Superior temporal gyrus (tissue), 1 donor: ENCODE measurements around the gene TRIM50.
"Not testable (repeated sequence)": the region's sequence is repeated elsewhere in the genome, so short reads cannot be mapped to it uniquely, and the experiment has no call there.

Experiments
- DNase-seq: peaks from one replicate; pipeline ENCODE4 v3.0.0-alpha.2; 2016; ENCODE audit errors: extremely low spot score

Gene TRIM50

GRCh38 chr7:73327922-73328321, at the start of gene TRIM50, which contains the start of gene FKBP6:
TSS of gene TRIM50 (minus strand) at chr7:73328082. CDS start at chr7:73324787, 3,295 bp downstream.
TSS of gene FKBP6 (plus strand) at chr7:73328161. CDS start at chr7:73328429, 268 bp downstream.
- not testable (repeated sequence) for DNase-seq

GRCh38 chr7:73376671-73377412, 49.0 kb upstream of the TRIM50 start:
- no peak for DNase-seq

GRCh38 chr7:73376262-73376661, 48.4 kb upstream of the TRIM50 start:
- not testable (repeated sequence) for DNase-seq

- DNase-seq, result no peak
These were observed 45.9 kb upstream of the TRIM50 start for GRCh38 chr7:73373741-73374140.

- no peak for DNase-seq
These were observed 41.7 kb upstream of the TRIM50 start for GRCh38 chr7:73369622-73370021.

- no peak for DNase-seq
These were observed 41.1 kb upstream of the TRIM50 start for GRCh38 chr7:73369009-73369408.

- DNase-seq, result no peak
These were observed 39.1 kb upstream of the TRIM50 start for GRCh38 chr7:73366990-73367389.

GRCh38 chr7:73366127-73366526, 38.2 kb upstream of the TRIM50 start:
- DNase-seq, result no peak

- DNase-seq, result no peak
These were observed 36.3 kb upstream of the TRIM50 start for GRCh38 chr7:73364006-73364728.

GRCh38 chr7:73363225-73364005, 35.5 kb upstream of the TRIM50 start:
- DNase-seq, result no peak

- DNase-seq, result not testable (repeated sequence)
These were observed 32.7 kb upstream of the TRIM50 start for GRCh38 chr7:73360590-73360989.

- no peak for DNase-seq
These were observed 32.0 kb upstream of the TRIM50 start for GRCh38 chr7:73359746-73360375.

GRCh38 chr7:73359306-73359705, 31.4 kb upstream of the TRIM50 start:
- no peak for DNase-seq

- DNase-seq, result no peak
These were observed 30.9 kb upstream of the TRIM50 start for GRCh38 chr7:73358590-73359275.

- no peak for DNase-seq
These were observed 28.3 kb upstream of the TRIM50 start for GRCh38 chr7:73356159-73356558.

GRCh38 chr7:73354821-73355220, 26.9 kb upstream of the TRIM50 start:
- DNase-seq, result no peak

GRCh38 chr7:73354196-73354595, 26.3 kb upstream of the TRIM50 start:
- DNase-seq, result no peak

GRCh38 chr7:73353243-73353642, 25.4 kb upstream of the TRIM50 start:
- no peak for DNase-seq

GRCh38 chr7:73352784-73353183, 24.9 kb upstream of the TRIM50 start:
- DNase-seq, result no peak

GRCh38 chr7:73351447-73352167, 23.7 kb upstream of the TRIM50 start:
- no peak for DNase-seq
